NCI-H187 (cell line): ENCODE data around the gene PTPRD.

Experiments
- DNase-seq, 2 experiments: peaks; one replicate each; lab custom pipeline; 2025; lab: John Stamatoyannopoulos, UW

Gene PTPRD

DNA sequence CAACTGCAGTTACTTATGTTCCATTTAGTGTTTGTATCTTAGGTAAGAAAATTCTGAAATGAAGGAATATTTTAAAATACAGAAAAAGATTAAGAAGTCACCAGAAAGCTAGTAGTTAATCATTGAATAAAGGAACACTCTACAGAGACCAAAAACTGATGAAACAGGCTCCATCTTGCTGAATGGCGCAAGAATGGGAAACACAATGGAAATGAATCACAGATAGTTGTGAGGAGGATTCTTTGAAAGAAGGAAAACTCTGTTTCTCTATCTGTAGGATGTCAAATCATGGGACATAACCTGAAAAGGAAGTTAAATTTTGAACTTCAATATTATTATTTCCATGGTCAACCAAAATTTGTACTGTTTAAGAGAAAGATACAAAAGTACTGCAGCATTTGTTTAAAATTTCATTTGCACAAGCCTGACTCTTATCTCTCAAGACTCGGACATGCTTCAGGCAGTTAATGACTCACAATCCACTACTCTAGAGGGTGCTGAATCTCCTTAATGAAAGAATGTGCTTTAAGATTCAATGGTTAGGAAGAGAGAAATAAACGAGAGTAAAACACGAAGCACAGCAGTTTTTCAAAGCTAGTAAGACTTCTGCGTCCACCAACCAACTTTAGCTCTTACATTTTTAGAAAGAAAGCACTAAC, 1748.8 kb downstream of the PTPRD start:
- DNase-seq = no peak

DNA sequence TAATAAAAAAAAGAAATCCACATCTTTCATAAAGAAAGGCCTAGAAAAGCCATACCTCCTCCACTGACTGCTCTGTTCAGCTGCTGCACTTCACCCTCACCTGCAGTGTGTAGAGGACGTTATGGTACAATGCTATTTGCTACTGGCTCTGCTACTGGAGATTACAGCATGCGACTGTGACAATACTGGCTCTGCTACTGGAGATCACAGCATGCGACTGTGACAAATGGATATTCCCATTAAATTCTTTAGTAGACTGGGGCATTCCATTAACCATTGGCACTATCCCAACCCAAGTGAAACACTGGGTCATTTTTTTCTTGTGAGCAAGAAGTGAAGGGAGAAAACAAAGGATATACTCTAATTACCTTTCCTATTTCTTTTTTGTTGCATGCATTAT, 1749.7 kb downstream of the PTPRD start:
- no peak for DNase-seq

DNA sequence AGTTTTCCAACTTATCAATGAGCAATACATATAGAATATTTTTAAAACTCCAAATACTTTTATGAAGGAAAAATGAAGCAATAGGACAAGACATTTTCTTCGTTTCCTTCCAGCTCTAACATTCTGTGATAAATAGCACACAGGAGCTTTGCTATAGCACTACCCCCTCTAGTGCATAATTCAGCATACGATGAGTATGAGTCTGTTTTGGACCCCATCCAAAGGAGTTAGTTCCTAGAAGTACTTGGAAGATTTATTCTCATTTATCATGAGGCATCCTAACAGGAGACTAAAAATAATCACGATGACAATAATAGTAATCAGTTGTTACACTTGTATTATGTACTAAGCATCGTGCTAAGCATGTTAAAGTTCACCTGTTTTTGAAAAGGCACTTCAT, 1751.9 kb downstream of the PTPRD start:
- DNase-seq = no peak

DNA sequence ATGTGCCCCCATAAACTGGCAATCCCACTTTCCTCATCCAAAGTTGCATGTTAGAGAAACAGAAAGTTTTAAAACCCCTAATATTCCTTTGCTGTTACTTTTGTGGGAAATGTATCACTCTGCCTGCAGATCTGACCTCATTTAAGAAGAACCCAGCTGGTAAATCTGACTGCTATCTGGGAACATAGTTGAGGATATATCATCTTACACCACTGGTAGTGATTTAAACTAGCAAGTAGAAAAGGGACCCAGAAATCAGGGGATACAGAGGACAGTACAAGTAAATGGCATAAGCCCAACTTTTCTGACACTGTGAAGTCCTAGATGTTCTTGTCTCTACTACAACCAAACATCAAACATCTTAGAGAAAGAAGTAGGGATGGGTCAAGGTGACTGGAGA, 1752.7 kb downstream of the PTPRD start:
- DNase-seq = no peak

DNA sequence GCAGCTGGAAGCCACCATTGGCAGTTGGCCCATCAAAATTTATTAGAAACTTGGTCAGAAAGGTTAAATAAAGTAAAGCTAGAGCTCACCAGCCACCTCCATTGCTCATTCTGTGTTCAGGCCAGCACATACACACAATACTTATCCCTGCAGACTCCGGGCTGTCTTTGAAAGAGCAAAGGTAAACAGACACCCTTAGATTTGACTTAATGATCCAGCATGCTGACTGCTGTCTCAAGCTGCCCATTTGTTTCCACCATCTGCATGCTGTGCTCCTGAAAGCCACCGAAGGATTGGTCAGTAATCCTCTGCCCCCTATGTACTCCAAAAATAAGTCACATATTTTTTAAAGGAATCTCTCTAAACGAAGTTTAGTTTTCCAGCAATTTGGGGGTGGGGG, 1753.4 kb downstream of the PTPRD start:
- no peak for DNase-seq

DNA sequence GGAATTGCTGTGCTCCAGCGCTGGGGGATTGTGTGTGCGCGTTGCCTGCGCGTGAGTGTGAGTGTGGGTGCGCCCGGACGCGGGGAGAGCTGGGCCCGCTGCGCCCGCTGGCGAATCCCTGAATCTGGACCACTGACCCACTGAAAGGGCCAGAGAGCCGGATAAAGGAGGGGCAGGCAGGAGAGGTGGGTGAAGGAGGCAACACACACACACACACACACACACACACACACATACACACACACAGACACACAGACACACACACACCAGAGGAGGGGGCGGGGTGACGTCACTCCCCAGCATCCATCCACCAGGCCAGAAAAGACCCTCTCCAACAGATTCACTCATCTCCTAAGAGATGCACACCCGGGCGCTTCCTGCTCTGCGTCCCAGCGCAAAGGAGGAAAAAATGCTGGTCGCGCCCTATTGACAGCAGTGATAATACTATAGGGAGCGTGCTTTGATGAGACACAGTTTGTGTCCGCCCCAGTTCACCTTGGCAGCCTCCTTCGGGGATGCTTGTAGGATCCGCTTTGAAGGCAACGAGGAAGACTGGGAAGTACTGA, 1754.1 kb downstream of the PTPRD start:
- no peak for DNase-seq

DNA sequence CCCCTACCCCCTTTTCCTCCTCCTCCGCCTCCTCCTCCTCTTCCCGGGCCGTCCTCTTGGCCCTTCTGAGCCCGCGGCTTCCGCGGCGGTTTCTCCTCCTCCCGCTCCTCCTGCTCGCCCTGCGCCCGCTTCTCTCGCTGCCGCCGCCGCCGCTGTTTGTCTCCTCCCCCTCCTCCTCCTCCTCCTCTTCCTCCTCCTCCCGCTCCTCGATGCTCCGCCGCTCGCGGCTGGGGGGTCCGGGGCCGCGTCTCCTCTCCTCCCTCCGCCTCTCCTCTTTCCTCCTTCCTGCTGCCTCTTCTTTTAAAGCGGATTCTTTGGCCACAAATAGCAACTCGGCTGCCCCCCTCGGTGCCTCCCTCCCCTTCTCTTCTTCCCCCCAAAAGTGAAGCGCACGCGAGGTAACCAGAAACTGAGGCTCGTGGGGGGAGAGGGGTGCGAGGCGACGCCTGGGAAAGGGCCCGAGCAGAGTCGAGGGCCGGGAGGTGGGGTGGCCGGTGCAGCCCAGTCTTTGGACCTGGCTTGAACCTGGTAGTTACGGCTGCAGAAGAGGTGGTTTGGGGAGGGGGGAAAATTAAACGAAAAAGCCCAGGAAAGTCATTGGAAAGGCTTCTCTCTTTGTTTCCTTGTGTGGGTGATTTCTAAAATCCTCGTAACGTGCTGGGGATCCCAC, 1754.7 kb downstream of the PTPRD start:
- DNase-seq = no peak

DNA sequence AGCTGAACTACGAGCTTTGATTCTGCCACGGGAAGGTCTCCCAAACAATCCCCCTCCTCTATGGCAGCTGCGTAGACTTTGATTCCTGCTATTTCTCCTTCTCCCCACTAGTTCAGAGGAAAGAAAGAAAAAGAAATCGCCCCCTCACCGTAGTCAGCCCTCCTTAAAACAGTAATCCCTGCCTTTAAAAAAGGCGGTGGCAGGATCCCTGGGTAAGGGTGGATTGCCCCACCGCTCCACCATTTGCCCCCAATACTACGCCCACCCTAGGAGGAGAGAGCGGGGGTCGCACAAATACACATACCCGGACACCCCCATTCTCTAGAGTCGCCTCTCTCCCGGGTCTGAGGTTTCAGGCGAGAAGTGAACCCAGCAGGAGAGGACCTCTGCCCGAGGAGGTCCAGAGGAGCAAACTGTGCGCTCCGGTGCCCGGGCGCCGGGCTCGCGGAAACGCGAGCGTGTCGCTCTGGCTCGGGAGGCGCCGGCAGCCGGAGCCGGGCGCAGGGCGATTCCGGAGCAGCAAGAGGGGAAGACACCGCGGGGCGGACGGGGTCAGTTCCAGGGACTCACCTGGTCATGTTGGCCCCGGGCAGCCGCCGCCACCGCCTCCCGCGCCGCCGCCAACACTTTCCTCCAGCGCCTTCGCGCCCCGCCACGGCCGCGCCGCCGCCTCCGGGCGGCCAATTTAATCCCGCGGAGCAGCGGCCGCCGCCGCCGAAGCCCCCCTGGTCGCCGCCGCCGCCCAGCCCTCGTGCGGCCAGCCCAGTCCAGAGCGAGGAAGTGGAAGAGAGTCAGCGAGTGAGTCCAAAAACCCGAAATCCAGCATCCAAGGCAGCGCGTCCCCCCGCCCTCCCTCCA, 1755.5 kb downstream of the PTPRD start:
- no peak for DNase-seq

DNA sequence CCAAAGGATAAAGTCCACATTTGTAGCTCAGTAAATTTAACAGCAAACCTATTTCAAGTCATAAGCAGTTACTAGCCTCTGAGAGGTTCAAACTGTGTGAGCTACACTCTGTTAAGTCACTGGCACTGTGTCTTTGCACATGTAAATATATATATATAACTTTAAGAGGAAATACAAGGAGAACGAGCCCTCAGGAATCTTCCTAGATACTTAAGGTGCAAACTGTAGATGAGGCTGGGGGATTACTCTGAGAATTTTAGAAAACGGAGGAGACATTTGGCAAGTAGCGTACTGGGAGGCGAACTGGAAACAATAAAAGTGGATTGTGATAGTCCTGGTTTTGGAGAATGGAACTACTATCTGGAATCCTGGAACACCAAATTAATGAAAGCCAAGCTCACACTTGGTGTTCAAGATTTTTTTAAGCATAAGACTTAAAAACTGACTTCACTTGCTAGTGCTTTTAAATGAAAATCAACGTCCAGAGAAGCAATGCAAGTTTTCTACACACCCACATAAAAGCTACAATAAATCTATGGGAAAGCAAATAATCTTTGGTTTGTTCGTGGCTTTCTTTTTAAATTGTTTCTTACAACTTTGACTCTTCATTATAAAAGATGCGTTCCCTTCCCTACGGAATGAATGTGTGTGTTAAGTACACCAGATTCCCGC, 1756.3 kb downstream of the PTPRD start:
- DNase-seq = no peak

DNA sequence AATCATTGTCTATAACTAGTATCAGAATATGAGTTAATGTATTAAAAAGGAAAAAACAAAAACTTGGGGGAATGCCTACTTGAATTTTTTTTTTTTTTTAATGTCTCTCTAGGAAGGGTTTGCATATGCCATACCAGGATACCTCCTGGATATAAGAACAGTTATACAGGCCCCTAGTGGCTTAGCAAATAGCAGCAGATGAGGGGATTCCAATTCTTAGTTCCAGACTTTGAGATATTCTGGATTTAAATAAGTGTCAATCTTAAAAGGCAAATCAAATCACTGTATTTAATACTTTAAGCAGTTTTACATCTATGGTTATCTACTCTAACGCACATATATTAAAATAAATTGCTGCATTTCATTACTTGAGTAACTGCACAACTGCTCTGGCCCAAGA, 1757.8 kb downstream of the PTPRD start:
- no peak for DNase-seq

DNA sequence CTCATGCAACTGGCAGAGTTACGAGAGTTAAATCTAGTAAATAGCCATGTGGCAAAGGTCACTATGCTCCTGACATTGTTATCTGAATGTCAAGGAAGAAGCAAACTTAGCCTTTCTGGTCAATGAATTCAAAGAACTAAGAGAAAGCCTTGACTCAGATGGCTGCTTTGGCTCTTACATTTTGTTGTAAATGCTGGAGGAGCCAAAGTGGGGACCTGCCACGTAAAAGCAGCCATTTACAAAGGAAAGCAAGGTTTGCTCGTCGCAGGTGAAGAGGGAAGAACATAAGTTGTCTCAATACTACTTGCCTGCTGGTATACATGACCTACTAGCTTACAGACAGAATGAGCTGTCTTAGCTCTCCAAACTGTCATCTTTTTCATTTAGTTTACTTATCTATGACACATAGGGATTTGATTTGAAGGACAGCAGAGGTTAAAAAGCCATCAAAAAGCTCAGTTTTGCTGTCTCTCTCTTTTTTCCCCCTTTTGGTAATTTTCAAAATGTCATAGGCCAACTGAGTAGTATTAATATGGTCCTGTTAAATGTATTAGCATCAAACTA, 1760.4 kb downstream of the PTPRD start:
- DNase-seq = no peak

DNA sequence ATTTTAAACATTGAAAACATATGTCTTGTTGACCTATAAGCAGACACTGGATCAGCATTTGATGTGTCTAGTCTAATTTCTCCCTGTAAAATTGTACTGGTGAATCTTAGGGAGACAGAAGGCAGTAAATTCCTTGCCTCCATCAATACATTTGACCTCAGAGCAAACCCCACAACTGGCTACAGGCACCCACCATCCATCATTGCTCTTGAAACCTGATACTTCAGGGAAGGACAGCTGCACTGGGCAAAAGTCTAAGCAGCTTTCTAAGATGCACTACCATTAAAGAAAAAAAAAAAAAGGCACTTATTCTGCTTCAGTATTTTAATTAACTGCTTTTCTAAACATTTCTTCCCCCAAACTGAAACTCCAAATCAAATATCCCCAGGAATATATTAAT, 1761.9 kb downstream of the PTPRD start:
- no peak for DNase-seq

DNA sequence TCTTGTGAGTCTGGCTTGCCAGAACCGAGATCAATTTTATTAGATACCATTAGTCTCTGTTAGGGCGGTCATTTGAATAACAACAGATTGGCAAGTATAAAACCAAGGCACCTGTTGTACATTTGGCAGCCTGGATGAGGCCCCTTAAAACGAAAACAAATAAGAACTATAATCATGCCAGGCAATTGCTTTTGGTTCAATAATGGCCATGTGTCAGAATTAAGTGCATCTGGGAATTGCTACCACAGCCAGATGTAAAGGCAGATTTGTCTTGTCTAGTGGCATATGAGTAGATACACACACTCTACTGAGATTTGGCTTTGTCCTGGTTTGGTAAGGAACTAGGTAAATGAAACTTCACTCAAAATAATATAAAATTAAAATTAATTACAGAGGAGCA, 1767.0 kb downstream of the PTPRD start:
- DNase-seq = no peak

DNA sequence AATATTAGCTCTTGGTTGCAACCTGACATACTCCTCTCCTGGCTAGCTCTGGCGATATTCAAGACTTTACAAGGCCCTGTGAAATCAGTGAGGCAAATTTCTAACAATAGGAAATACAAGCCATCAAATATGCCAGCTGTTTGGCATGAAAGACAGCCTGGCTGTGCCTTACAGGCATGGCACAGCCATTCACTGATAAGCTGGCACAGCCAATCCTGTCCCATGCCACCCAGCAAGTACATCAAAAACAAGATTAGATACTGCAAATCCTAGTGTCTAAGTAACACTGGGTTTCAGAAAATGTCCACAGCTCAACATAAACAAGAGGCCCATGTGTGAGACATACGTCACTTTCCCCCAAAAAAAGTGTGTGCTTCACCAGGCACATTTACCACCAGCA, 1767.4 kb downstream of the PTPRD start:
- no peak for DNase-seq

DNA sequence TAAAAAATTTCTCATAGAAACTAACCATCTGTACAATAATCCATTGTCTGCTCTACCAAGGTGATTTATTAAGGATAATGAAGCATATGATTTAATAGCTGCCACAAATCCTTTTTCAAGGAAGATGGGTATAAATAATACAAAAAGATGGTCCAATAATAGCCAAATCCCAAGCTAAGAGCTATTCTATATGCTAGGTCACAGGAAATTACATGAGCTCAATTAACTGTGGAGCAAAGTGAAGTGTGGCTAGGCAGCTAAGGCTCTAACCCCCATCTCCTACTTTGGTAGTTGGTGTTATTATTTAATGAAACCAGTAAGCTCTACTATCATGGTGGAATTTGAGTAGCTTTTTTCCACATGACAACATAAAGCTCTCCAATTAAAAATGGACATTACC, 1768.3 kb downstream of the PTPRD start:
- no peak for DNase-seq

DNA sequence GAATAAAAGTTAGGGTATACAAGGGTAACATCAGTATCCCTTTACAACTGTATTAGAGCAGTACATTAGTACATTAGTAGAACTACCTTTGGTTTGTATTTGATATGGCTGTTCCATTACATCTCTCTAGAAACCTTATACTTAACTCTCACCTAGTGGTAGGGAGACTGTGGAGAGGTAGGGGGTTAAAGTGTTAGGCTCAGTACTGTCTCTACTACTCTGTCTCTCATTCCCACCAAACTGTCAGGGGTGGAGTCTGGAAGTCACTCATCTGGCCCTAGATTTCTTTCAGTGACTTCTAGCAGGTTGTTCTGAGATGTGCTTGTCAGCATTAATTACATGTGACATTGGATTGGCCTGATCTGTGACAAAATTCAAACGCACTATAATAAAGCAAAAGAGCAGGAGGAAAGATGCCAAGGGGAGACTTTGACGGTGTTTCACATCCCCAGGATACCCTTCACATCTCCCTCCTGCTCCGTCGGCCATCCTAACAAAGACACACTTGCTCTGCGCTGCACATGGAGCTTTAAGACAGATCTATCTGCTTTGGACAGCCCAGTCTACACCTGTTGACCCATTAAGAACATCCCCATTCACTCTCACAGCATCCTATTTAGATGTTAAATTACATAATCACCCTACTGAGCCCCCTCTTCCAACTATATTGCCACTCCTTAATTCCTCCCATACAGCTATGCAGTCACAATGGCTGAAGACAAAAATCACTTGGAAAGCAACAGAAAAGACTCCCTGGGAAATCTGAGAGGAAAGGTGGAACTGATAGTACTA, 1770.2 kb downstream of the PTPRD start:
- DNase-seq = no peak

DNA sequence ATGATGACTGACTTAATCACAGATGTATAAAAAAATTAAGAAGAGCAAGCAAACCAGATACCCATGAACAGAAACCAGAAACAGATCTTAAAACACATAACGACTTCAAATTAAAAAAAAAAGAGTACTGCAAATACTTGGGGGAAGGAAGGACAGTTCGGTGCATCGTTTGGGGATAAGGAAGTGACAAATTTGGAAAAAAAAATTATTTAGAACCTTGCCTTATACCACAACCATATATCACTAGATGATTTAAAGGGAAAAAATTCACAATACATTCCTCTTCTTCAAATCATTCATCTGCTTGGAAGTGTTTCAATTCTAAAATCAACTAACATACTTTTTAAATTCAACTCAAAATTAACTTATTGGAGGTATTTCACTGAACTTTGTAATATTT, 1774.7 kb downstream of the PTPRD start:
- no peak for DNase-seq

DNA sequence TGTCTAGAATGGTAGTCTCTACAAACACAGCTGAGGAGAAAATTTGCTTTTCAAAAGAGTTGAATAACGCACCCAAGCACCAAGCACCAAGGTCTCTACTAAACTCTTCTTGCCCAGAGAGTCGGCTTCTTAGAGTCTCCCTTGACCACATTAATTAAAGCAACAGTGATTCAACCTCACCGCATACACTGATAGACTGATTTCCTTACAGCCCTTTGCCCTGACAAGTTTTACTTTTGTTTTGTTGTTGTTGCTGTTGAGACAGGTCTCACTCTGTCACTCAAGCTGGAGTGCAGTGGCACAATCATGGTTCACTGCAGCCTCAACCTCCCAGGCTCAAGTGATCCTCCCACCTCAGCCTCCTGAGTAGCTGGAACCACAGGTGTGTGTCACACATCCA, 1777.5 kb downstream of the PTPRD start:
- no peak for DNase-seq

DNA sequence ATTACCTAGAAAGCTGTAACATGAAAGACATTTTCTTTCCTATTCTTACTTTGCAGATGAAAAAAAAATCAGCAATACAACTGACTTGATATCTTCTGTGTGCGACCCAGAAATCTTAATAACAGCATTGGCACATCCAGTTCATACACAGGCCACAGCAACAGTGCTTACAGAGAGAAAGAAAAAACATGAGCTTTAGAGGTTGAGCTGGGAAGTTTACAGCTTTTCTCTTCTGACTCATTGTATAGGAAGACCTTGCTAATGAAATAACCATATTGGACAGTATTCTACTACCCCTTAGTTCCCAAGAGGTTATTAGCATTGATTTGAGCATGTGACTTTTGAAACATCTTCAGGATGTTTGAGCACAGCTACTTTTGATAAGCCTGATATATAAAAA, 1779.8 kb downstream of the PTPRD start:
- no peak for DNase-seq

DNA sequence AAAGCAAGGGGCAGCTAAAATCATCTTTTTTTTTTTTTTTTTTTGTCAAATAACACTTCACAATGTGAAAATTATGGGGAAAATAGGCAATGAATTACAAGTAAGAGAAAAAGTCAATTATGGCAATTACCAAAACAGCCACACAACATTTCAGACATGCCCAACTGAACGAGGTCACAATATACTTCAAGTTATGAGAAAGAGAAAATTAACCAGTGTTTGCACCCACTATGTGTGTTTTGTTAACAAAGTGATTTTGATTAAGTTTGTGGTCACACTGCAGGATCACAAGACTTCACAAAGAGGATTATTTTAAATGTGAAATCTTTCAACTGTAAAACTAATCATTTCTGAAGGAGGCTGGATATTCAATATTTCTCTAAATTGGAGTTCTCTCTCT, 1780.4 kb downstream of the PTPRD start:
- no peak for DNase-seq

DNA sequence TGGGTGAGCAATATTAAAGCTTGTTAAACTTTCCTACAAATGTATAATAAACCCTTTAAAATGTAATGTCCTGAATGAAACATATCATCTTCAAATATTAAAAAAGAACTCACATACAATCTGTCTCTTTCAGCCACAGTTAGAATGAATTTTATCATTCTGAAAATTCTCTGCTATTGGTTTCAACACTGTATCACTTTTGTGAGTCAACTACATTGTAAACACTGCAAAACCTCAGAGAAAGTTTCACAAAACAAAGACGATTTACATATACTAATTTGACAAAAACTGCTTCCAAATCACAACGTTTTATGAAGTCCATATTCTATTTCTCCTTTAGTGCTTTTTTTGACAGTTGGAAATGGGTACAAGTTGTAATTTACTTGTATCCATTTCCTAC, 1781.2 kb downstream of the PTPRD start:
- no peak for DNase-seq
